ENCODE measurements around the gene SMYD3.

The SMYD3 gene

DNA sequence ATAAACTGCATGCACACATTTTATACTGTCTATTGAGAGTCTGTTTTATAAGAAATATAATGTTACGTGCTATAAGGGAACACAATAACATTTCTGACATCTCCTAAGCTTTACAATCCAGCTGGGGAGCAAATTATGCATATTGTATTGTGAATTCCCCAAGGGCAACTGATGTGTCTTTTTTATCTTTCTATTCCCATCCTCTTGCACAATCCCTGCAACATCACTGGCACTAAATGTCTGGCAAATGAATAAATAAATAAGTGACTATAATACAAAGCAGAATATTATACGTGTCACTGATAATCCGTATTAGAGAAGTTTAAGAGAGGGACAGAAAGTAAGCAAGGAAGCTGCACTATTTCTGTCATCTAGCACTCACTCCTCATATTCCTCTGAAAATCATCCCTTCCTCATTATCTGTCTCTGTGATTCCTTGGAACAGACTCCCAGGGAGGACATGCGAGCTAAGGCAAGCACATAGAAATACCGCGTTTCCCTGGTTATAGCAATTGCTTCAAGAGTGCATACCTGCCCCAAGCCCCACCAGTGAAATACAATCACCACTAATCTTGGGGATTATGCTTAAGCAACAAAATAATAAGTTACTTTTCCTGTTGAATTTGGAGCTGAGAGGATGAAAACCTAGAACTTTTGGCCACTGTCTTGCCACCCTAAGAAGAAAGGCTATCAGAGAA lies 205.4 kb downstream of the SMYD3 start:
- no peak for DNase-seq

DNA sequence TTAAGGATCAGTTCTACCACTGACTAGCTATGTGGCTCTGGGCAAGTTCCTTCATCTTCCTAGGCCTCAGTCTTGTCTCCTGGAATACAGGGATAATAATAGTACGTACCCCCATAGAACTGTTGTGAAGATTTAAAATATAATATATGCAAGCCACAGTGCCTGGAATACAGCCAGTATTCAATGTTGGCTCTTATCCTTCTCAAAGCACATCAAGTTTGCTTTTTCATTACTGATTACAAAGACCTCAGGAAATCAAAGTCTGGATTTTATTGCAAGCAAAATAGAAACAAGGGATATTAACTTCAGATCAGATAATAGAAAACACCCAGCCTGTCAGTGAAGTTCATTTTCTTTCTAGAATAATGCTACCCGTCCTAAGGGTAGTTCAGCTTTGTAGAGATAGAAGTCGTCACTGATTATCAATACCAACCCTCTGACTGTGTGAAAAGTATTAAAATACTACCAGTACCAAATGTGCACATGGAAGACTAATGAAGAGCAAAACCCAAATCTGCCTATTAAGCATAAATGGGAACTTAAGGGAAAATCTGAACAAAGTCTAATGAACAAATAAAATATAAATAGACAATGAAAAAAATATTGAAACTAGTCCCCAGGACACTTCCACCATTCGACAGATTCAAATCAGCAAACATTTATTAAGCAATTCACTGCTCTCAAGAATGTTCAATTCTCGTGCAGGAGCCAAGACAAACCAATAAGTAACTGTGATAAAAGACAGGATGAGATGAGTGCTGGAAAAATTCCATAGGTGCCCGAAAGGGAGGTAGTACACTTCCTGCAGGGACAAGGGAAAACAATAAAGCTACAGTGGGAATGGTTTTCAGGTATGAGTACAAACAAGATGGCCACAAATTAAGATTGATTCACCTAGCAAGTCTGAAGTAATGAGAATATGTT lies 206.2 kb downstream of the SMYD3 start:
- DNase-seq: no peak

DNA sequence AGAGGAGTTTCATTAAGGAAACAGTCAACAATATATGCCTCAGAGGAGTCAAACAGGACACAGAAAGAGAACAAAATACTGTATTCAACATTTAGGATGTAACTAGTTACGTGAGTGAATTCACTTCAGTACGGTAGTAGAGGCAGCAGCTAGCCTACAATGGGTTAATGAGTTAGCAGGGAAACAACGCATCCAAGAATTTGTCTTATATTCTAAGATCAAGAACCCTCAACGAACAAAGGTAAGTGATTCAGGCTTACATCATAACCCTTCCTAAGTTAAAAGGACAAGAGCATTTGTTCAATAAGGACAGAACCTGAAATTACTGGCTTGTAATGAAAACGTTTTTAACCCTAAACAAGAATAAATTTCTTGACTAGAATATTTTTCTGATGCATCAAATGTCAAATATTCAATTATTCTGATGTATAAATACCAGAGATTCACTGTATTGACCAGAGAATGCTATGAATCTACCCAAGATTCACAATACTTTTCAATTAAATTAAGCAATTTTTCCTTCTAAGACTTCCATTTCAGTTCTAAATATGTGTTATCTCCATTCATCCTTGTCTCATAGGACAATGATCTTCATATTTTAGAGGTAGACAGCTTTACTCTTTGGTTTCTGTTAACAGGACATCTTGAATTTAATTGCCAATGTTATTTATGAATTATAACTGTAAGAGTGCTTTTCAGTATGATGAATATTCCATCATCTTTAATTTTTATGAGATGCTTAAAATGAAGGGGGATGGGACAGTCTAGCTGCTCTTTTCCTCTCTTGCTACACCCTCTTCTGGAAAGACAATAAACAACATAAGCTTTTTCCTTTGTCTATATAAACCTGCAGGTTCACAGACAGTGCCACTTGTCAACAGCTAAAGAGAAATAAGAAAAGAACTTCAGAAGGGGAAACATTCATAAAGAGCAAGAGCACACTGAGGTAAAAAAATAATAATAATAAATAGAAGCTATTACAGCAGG lies 209.5 kb downstream of the SMYD3 start:
- DNase-seq: no peak

DNA sequence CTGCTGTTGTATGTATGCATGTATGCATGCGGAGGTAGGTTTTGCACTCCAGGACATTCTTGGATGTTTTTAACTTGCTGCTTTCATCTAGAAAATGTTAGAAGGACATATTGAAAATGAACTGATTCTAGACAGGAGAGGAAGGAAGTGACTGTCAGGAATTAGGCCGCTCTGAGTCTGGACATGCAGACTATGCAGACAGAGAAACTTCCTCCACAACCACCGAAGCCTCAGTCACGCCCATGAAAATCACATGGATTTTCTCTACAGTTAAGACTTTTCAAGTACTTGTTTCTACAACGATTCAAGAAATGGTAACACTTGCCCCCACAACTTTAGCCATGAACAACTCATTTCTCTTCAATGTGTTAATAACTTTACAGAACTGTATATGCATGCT lies 211.1 kb downstream of the SMYD3 start:
- no peak for DNase-seq

DNA sequence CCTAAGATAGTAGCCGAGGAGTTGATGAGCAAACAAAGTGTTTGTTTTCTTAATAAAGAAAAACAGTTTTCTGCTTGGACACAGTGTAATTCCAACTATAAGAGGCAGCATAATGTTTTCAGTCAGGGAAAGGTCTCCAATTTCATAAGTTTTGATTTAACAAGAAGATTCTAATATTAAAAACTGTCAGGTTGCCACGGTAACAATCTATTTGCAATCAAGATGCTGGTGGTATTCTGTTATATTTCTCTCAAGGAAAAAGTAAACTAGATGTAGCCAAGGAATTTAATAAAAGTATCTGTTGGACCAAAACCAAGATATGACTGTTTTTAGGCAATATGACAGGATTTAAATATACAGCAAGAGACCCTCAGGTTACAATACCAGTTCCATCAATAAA lies 211.7 kb downstream of the SMYD3 start:
- no peak for DNase-seq

DNA sequence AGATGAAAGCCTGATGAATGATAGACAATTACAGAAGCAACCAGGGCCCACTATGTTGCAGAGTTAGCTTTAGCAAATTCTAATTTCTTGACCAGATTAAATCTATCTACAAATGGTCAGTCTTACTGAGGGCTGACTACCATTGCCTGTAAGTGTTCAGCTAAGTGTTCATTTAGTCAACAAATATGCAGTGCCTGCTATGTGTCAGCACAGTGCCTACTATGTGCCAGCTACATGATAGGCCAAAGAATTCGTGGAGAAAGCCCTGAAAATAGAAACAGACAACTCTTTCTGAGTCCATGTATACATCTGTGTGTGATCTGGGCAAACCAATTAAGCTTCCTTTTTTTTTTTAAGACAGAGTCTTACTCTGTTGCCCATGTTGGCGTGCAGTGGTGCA lies 212.8 kb downstream of the SMYD3 start:
- no peak for DNase-seq

DNA sequence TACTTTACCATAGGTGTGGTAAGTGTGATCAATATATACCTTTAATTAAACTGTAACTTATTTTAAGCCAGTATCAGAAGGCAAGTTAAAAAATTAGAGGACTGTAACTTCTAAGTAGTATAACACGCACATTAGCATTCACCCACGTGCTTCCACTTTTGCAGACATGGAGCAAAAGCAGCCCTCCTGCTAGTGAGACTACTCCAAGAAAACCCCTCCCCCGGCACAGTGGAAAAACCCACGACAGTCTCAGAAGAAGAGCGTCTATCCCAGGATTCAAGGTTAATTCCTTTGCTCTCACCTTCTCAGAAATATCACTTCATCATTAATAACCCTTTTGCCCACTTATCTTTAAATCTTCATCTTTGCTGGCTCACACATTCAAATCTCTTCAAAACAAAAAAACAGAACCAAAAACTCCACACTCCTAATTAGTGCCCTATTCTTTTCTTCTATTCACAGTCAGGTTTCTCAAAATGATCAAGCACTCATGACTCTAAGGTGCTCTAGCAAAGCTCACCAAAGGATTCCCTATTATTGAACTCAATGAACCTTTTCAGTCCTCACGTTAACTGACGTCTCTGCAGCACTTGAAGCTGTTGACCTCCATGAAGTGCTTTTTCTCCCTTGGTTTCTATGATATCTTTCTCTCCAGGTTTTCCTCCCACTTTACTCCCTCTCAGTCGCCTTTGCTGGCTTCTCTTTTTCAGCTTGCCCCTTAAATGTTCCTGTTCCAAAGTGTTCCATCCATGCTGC lies 213.5 kb downstream of the SMYD3 start:
- no peak for DNase-seq

DNA sequence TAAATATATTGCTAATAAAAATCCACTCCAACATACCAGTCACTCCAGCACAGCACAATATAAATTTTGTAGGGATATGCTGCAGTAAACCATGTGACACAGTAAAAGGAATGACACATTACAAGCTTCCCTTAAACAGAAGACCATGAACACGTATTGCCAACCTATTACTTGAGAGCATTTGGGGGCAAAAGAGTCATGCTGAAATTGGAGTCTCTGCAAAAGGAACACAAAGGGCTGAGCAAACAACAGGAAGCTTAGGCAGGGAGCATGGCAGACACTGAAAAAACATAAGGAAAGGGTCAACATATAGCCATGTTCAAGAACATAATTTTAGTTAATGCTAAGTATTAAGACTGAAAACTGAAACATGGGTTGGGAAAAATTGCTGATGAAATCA lies 214.5 kb downstream of the SMYD3 start:
- no peak for DNase-seq

DNA sequence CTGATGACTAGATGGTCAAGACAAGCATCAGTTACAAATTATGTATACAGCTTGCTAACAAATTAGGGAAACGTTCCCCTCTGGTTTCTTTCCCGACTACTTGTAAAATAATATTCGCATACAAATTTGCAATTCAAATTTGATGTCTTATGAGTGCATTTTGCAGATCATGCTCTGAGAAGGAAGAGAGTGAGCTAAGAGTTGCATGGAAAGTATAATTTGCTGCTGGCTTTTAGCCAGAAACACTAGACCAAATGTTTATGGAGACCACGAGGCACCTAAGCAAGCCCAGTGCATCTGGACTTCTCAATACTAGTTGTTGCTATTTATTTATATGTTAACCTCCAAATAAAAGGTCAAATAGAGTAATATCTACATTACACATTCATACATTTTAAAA lies 216.0 kb downstream of the SMYD3 start:
- no peak for DNase-seq

DNA sequence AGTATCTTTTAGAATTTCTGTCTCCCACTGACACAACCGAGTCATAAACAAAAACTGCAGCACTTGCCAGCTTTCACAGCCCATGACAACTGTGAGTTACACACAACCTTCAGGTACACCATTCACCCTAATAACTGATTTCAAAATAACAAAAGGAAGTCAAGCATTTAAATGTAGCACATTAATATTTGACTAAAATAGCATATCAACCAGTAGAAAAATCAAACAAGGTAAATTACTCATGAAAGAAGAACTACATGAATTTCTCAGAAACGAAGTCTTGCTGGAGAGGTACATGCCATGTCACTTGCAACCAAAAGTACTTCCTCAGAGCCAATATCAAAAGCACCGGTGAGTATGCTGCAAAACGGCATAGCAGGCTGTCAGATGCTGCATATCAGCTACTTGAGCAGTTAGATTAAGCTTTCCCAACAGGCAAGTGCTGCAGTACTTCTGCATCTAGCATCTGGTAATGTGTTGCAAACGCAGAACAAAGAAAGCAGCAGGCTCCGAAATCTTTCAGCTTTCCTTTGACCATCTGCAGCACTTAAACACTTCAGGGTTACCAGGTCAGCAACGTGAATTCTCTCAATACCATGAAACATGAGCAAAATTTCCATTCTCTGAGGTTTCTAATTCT lies 223.2 kb downstream of the SMYD3 start:
- DNase-seq: no peak

DNA sequence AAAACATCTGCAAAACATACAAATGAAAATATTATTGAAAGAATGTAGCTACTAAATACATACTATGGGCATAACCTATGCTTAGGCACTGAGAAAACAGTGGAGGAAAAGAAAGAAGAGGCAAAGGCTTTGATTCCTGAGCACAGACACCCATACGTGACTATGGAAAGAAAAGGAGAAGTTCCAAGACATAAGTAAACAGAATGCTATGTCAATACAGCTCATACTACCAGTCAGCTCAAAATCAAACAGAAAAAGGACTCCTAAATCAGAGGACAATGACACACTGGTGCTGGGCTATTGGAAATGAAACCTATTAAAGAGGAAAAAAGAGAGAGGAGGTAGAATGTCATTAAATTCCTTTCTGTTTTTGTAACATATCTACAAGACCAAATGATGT lies 225.4 kb downstream of the SMYD3 start:
- DNase-seq: no peak

DNA sequence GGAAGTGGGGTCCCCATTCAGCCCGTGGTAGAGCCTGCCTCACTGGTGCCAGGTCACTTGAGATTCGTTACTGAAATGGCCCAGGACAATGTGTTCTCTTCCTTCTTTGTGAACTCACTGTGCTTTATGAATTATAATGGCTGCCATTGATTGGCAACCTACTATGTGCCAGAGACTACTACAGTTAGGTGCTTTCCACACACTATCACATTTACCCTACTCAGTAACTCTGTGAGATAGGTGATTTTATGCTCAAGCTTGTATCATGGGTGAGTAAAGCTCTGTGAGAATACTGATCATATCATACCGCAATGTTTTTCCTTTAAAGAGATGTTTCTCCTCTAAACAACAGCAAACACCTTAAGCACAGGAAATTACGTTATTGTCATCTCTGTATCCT lies 225.9 kb downstream of the SMYD3 start:
- no peak for DNase-seq

DNA sequence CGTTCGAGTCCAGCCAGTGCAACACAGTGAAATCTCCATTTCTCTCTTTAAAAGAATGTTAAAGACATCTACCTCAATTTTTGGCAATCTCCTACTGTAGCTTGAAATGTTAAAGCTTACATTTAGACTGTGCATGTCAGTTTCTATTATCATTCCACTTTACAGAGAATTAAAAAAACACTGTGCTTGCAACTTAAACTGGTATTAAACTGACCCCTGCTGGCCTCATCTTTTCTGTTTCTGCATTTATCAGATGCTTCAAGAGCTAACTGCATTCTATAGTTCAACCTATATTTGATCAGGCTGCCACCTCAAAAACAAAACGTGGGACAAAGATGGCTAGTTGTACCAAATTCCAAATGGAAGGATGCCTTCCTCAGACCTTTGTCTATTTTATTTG lies 226.5 kb downstream of the SMYD3 start:
- DNase-seq: no peak

DNA sequence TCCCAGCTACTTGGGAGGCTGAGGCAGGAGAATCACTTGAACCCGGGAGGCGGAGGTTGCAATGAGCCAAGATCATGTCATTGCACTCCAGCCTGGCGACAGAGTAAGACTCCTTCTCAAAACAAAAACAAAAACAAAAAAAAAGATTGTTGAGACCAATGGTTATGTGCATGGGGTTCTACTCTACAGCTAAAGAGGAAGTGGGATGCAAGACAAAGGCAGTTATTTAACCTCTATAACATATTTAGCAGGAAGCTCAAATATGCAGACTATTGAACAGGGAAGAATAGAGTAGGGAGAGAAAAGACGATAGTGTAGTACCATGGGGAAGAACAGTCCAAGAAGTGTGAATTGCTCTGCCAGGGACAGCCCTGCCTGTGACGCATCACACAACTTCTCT lies 227.7 kb downstream of the SMYD3 start:
- no peak for DNase-seq

DNA sequence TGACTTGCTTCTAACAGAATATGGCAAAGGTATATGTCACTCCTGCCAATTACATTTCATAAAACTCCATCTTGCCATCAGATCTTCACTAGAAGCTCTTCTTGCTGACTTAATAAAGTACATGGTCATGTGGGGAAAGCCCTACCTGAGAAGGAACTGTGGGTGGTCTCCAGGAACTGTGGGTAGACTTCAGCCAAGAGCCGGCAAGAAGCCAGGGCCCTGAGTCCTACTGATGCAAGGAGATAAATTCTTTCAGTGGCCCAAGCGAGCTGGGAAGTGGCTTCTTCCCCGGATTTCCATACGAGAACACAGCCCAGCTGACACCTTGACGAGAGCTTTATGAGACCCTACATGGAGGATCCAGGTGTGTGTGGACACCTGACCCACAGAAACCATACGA lies 228.7 kb downstream of the SMYD3 start:
- DNase-seq: no peak

DNA sequence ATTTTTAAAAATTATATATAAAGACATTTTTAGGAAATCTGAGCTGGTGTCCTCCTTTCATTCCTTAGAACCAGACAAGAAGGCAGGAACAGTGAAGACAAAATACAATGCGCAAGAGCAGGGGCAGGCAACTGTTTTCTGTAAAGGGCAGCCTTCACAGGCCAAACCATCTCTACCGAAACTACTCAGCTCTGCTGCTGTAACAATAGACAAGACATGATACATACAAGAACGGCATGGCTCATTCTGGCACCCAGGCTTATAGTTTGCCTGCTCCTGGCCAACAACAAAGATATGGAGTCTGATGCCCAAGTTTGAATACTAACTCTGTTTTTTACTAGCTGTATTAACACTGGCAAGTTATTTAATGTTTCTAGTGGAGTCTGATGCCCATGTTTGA lies 232.0 kb downstream of the SMYD3 start:
- no peak for DNase-seq

DNA sequence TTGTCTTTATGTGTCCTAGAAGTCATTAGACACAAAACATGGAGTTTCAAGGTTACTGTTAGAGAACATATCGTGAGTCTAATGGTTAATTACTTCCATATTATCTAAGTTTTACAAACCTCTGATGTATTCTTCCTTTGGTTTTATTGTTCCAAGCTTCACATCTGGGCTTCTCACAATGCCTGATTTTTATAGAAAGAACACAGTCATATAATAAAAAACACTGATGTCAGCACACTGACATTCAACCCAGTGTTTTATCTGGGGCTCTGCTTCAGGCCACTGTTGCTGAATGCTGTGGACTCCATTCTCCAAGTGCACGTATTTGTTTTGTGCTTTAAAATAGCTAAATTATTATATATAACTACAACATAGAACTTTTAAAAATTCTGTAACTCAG lies 232.9 kb downstream of the SMYD3 start:
- no peak for DNase-seq

DNA sequence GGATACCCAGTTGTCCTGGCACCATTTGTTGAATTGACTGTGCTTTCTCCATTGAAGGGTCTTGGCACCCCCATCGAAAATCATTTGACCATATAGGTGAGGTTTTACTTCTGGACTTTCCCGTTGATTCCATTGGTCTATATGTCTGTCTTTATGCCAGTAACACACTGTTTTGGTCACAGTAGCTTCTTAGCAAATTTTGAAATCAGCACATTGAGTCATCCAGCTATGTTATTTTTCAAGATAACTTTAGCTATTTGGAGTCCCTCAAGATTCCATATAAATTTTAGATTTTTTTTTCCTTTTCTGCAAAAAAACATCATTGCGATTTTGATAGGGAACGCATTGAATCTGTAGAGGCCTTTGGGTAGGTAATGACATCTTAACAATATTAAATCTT lies 235.6 kb downstream of the SMYD3 start:
- DNase-seq: no peak

DNA sequence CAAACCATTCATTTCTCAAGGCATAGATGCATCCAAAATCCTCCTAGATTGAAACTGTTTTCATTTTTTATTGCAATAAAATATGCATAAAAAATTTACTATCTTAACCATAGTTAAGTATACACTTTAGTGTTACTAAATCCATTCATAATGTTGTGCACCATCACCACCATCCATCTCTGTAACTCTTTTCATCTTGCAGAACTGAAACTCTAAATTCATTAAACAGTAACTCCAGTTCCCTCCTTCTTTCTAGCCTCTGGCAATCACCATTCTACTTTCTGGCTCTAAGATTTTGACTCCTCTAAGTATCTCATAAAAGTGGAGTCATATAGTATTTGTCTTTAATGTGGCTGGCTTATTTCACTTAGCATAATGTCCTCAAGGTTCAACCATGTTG lies 236.8 kb downstream of the SMYD3 start:
- DNase-seq: no peak

DNA sequence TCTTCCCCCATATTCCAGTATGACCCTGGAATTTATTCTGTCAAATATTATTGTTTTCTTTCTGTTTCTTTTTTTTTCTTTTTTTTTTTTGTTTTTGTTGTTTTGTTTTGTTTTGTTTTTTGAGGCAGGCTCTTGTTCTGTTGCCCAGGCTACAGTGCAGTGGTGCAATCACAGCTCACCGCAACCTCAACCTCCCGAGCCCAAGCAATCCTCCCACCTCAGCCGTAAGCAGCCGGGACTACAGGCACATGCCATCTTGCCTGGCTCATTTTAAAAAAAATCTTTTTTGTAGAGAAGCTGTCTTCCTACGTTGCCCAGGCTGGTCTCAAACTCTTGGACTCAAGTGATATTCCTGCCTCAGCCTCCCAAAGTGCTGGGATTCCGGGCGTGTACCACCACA lies 237.6 kb downstream of the SMYD3 start:
- DNase-seq: no peak

DNA sequence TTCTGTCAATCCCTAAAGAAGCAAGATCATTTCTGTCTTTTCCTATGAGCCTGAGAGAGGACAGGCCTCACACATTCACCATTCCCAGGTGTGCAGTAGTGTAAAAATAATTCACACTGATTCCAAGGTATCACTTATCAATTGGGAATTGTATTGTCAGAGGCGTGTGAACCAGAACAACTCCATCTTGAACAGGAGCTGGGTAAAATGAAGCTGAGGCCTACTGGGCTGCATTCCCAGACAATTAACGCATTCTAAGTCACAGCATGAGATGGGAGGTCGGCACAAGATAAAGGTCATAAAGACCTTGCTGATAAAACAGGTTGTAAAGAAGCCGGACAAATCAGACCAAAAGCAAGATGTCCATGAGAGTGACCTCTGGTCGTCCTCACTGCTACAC lies 239.2 kb downstream of the SMYD3 start:
- DNase-seq: no peak

DNA sequence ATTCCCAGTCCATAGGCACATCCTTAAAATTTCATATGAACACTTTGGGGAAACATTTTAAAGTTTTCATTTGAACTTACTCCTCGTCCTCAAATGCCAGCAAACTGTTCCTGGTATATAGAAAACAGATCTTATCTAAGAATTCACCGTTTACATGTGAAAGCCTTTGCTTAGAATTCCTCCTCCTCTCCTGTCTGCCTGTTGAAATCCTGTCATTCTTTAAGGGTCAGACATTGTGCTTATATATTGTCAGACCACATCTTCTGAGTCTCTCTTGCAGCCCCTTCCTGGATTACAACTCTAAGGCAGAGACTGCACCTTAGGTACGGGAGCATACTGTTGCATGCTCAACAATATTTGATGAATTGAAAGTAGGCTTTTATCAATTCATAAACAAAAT lies 239.7 kb downstream of the SMYD3 start:
- no peak for DNase-seq
